HG03280 (cell line): ENCODE results near the gene BAMBI.

Experiments
- ATAC-seq: cut with Tn5 transposase; IDR thresholded peaks from one replicate; pipeline ENCODE4 v1.9.1; 2021; ENCODE audit warnings: mild to moderate bottlenecking, moderate library complexity; ENCODE audit not compliant: unreplicated experiment

BAMBI gene

GRCh38 chr10:28694530-28694929, 17.2 kb downstream of the BAMBI start:
- no peak for ATAC-seq

DNA sequence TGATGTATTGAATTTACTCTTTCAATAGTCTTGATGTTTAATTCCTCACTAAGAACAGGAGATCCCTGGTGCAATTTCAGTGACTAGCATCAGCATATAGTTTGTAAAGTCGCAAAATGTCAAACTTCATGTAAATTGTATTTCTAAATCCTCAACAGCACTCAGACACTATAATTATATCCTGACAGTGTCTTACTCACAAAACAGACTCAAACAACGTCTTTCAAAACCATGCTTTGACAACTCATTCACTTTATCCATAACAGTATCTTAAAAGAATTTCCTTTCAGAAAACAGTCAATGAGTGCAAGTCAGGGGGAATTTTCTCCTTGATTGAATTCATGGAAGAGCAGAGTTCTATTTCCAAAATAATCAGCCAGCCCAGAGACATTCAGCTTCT, 20.8 kb downstream of the BAMBI start:
- ATAC-seq, result no peak

GRCh38 chr10:28704464-28705161, 27.3 kb downstream of the BAMBI start:
- no peak for ATAC-seq

GRCh38 chr10:28705472-28705871, 28.2 kb downstream of the BAMBI start:
- no peak for ATAC-seq

DNA sequence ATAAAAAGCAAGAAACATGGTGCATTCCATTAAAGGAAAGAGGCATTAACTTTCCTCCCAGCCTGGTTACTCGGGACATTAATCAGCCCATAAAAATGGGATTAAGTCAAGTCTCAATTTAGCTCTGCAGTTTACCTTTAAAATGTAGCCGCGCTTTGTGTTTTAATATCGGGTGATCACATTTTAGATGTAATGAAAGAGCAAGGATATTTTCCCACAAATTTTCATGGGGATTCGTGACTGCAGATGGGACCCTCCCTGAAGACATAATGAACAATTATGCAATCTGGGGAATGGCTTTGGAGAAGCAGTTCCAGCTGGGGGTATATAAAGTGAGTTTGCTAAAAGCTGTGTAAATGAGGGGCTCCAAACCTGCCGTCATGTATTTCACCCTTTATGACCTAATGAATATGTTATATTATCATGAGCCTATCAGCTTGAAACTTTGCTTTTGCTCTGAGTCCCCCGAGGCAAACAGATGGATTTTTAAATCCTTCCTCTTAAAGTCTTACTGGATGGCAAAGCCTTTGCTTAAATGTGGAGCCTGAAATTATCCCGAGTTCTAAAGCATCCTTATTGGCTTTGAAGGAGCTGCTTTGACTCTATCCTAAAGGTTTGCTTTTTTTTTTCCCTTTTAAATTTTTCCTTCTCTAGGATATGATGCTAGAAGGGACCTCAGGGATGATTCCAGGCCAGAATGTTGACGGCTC, 31.8 kb downstream of the BAMBI start:
- no peak for ATAC-seq

GRCh38 chr10:28710202-28710886, 33.0 kb downstream of the BAMBI start:
- ATAC-seq, result no peak

DNA sequence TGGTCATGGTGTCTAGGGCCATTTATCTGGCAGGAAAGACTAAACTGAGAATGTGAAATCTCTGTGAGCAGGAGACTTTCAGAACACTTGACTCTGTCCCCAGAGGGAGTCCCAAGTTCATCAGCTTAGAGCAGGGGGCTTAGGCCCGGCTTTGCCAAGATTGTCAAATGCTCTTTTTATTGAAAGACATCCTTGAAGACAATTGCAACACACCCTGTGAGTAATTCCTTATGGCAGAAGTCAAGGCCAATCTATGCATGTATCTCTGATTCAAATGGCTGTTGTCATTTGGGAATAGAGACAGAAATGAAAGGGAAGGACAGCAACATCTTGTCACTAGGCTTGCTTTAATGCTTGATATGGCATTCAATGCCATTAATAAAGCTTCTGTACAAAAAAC, 33.7 kb downstream of the BAMBI start:
- no peak for ATAC-seq

GRCh38 chr10:28711776-28712175, 34.5 kb downstream of the BAMBI start:
- ATAC-seq, result no peak

- no peak for ATAC-seq
These were observed 36.5 kb downstream of the BAMBI start for GRCh38 chr10:28713626-28714352.

DNA sequence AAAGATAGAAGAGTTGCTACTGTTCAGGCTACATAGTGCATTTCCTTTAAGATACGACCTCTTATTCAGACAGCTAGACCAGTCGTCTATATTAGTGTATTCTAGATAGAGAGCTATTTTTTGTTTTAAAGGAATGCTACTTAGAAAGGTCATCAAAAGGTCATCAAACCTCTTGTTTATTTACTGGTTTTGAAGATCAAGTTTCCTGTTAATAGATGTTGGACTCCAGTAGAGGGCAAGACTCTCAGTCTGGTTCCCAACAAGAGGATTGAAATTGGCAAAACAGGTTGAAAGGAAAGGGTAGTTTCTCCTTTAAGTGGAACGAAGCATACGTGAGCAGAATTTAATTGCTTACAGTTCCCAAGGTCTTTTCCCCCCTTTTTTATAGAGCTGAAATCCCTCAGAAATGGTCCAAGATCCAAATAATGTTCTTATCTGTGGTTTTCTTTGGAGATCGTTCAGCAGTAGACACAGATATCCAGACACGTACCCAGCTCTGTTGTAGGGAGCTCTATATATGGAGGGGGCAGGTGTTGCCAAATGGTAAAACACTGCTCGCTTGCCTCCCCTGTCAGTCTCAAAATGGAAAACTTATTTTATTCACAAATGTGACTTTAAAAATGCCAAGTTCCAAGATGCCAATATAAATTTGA, 37.2 kb downstream of the BAMBI start:
- ATAC-seq, result no peak

DNA sequence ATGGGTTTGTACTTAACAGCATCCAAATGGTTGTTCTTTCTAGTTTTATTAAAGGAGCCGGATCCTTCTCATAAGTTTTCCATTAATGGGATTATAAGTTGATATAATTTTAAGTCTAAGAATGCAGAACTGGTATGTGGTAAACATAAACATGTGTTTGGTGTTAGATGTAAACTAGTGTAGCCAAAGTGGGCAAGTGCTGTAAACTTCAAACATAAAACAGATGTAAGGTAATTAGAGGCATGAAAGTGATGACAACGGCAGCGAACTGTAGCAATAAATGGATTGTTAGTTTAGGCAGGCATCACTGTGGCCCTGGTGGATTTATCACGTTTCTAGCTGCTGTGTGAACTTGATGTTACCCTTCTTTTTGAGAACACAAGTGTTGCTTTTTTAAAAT, 37.9 kb downstream of the BAMBI start:
- ATAC-seq, result no peak

DNA sequence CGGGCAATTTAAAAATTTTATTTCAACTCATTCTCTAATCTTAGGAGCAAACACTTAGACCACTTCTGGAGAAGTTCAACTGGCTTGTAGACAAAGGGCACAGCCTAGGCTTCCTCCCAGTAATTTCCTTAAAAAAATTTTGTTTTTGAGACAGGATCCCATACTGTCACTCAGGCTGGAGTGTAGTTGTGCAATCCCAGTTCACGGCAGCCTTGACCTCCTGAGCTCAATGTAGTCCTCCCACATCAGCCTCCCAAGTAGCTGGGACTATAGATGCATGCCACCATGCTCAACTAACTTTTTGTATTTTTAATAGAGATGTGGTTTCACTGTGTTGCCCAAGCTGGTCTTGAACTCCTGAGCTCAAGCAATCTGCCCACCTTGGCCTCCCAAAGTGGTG, 38.4 kb downstream of the BAMBI start:
- ATAC-seq, result no peak

- ATAC-seq, result no peak
These were observed 39.4 kb downstream of the BAMBI start for GRCh38 chr10:28716748-28717147.

DNA sequence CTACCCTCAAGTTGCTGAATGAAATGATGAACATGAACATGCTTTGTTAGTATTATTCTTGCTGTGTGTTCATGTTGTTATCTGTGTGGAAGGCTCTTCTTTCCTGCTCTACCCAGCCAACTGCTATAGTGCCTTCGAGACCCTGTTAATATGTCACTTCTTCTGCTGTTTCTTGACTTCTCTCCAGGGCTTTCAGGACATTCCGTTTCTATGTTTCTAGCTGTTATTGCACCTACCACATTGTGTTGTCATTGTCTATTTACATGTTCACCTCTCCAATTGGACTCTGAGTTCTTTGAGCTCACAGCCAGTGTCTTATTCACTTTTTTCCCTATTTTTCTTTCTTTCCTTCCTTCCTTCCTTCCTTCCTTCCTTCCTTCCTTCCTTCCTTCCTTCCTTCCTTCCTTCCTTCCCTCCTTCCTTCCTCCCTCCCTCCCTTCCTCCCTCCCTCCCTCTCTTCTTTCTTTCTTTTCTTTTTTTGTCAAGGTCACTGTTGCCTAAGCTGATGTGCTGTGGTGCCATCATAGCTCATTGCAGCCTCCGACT, 40.4 kb downstream of the BAMBI start:
- no peak for ATAC-seq

DNA sequence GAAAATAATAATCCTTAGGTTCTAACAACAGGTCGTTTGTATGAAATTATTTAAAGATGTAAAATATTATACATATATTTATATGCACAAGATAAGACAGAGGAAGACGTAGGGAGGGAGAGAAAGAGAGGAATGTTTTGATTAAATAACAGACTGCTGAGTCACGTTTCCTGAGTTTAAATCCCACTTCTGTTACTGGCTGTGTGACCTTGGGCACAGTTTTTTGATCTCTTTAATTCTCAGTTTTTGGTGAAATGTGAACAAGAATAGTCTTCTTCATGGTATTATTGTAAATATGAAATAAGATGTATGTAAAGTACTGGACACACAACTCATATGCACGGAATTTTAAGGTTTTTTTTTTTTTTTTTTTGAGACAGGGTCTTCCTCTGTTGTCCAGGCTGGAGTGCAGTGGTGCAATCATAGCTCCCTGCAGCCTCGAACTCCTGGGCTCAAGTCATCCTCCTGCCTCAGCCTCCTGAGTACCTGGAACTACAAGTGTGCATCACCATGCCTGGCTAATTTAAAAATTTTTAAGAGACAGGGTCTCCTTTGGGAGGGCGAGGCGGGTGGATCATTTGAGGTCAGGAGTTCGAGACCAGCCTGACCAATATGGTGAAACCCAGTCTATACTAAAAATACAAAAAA, 42.6 kb downstream of the BAMBI start:
- no peak for ATAC-seq

GRCh38 chr10:28721318-28721951, 44.1 kb downstream of the BAMBI start:
- ATAC-seq, result no peak

- ATAC-seq, result no peak
These were observed 44.9 kb downstream of the BAMBI start for GRCh38 chr10:28722065-28722803.

- no peak for ATAC-seq
These were observed 51.0 kb downstream of the BAMBI start for GRCh38 chr10:28728366-28728765.
